ENCODE results near the gene TMEM44.
"Not testable (repeated sequence)": the region's sequence is repeated elsewhere in the genome, so short reads cannot be mapped to it uniquely, and the experiment has no call there.

The TMEM44 gene

GRCh38 chr3:194565597-194566190 is 67.5 kb downstream of the TMEM44 start:
- DNase-seq (ENCODE audit: low read depth) = no peak
- H3K4me3 ChIP-seq (ENCODE audit: low read depth, low read length) = no peak overlapping the region

- H3K4me3 ChIP-seq (ENCODE audit: low read depth, low read length) = no peak overlapping the region
- no peak for DNase-seq (ENCODE audit: low read depth)
Measured at GRCh38 chr3:194562986-194563385, 70.2 kb downstream of the TMEM44 start.

- DNase-seq (ENCODE audit: low read depth) = no peak
- H3K4me3 ChIP-seq (ENCODE audit: low read depth, low read length) = no peak overlapping the region
Measured at GRCh38 chr3:194561306-194561974, 71.8 kb downstream of the TMEM44 start.

GRCh38 chr3:194560047-194560446 is 73.2 kb downstream of the TMEM44 start:
- no peak overlapping the region for H3K4me3 ChIP-seq (ENCODE audit: low read depth, low read length)
- no peak for DNase-seq (ENCODE audit: low read depth)

GRCh38 chr3:194559530-194559929 is 73.7 kb downstream of the TMEM44 start:
- no peak overlapping the region for H3K4me3 ChIP-seq (ENCODE audit: low read depth, low read length)
- no peak for DNase-seq (ENCODE audit: low read depth)

- H3K4me3 ChIP-seq (ENCODE audit: low read depth, low read length) = no peak overlapping the region
- no peak for DNase-seq (ENCODE audit: low read depth)
Measured at GRCh38 chr3:194556086-194557056, 76.8 kb downstream of the TMEM44 start.

- H3K4me3 ChIP-seq (ENCODE audit: low read depth, low read length) = no peak overlapping the region
- no peak for DNase-seq (ENCODE audit: low read depth)
Measured at GRCh38 chr3:194555175-194556062, 77.8 kb downstream of the TMEM44 start.

- no peak for DNase-seq (ENCODE audit: low read depth)
Measured at GRCh38 chr3:194554473-194555123, 78.6 kb downstream of the TMEM44 start.

GRCh38 chr3:194552327-194552949 is 80.8 kb downstream of the TMEM44 start:
- no peak for DNase-seq (ENCODE audit: low read depth)

More at GRCh38 chr3:194554473-194555123, 78.6 kb downstream of the TMEM44 start:
- no peak overlapping the region for H3K4me3 ChIP-seq (ENCODE audit: low read depth, low read length)

GRCh38 chr3:194549853-194550252 is 83.4 kb downstream of the TMEM44 start:
- DNase-seq (ENCODE audit: low read depth) = no peak
- no peak overlapping the region for H3K4me3 ChIP-seq (ENCODE audit: low read depth, low read length)

More at GRCh38 chr3:194552327-194552949, 80.8 kb downstream of the TMEM44 start:
- H3K4me3 ChIP-seq (ENCODE audit: low read depth, low read length) = no peak overlapping the region

GRCh38 chr3:194548346-194549321 is 84.6 kb downstream of the TMEM44 start:
- peak; percentile 54 for DNase-seq (ENCODE audit: low read depth)
- H3K4me3 ChIP-seq (ENCODE audit: low read depth, low read length) = no peak overlapping the region

GRCh38 chr3:194547042-194547441 is 86.2 kb downstream of the TMEM44 start:
- DNase-seq (ENCODE audit: low read depth) = no peak
- no peak overlapping the region for H3K4me3 ChIP-seq (ENCODE audit: low read depth, low read length)

GRCh38 chr3:194545538-194545937 is 87.7 kb downstream of the TMEM44 start:
- H3K4me3 ChIP-seq (ENCODE audit: low read depth, low read length); DNase-seq (ENCODE audit: low read depth): not testable (repeated sequence)

GRCh38 chr3:194543550-194543949 is 89.7 kb downstream of the TMEM44 start:
- H3K4me3 ChIP-seq (ENCODE audit: low read depth, low read length) = no peak overlapping the region
- no peak for DNase-seq (ENCODE audit: low read depth)

- DNase-seq (ENCODE audit: low read depth) = no peak
- no peak overlapping the region for H3K4me3 ChIP-seq (ENCODE audit: low read depth, low read length)
Measured at GRCh38 chr3:194541483-194541882, 91.7 kb downstream of the TMEM44 start.

- DNase-seq (ENCODE audit: low read depth) = no peak
- no peak overlapping the region for H3K4me3 ChIP-seq (ENCODE audit: low read depth, low read length)
Measured at GRCh38 chr3:194540274-194540905, 92.8 kb downstream of the TMEM44 start.

- no peak for DNase-seq (ENCODE audit: low read depth)
Measured at GRCh38 chr3:194539498-194539897, 93.7 kb downstream of the TMEM44 start.

More at GRCh38 chr3:194539498-194539897, 93.7 kb downstream of the TMEM44 start:
- H3K4me3 ChIP-seq (ENCODE audit: low read depth, low read length) = no peak overlapping the region
